HEK293T (cell line): ENCODE data around the gene HCAR1.
"Not testable (repeated sequence)": the region's sequence is repeated elsewhere in the genome, so short reads cannot be mapped to it uniquely, and the experiment has no call there.

Experiments used
- CTCF ChIA-PET: fragments of 350-600 bp; formaldehyde crosslinking; extraction: SDS; loops from one replicate; lab custom pipeline; 2021; ENCODE audit warnings: antibody characterized with exemption, inconsistent platforms; lab: Yijun Ruan, JAX
- POLR2A ChIA-PET: fragments of 350-600 bp; formaldehyde crosslinking; extraction: SDS; loops from one replicate; lab custom pipeline; 2020; ENCODE audit warnings: antibody characterized with exemption, inconsistent platforms; lab: Yijun Ruan, JAX
- DNase-seq: peaks from one replicate; pipeline ENCODE4 v3.0.0; 2012; ENCODE audit warnings: mixed read lengths; ENCODE audit errors: extremely low spot score
- BHLHE40 ChIP-seq: fragments of 450-650 bp; IDR thresholded peaks from 2 replicates; pipeline ENCODE4 v1.6.1; 2016; ENCODE audit warnings: mild to moderate bottlenecking, moderate library complexity, borderline replicate concordance
- CTBP1 ChIP-seq: fragments of 450-650 bp; IDR thresholded peaks from 2 replicates; pipeline ENCODE4 v1.6.1; 2016; ENCODE audit warnings: borderline replicate concordance
- ELF4 ChIP-seq: fragments of 450-650 bp; IDR thresholded peaks from 2 replicates; pipeline ENCODE4 v1.6.1; 2017; ENCODE audit warnings: antibody characterized with exemption
- FOXA1 ChIP-seq: fragments of 450-650 bp; IDR thresholded peaks from 2 replicates; pipeline ENCODE4 v1.6.1; 2016; ENCODE audit warnings: mild to moderate bottlenecking
- FOXK2 ChIP-seq: fragments of 450-650 bp; IDR thresholded peaks from 2 replicates; pipeline ENCODE4 v1.6.1; 2016; ENCODE audit warnings: mild to moderate bottlenecking
- FOXM1 ChIP-seq: fragments of 450-650 bp; IDR thresholded peaks from 2 replicates; pipeline ENCODE4 v1.6.1; 2017; ENCODE audit warnings: mild to moderate bottlenecking, borderline replicate concordance
- HDGF ChIP-seq: fragments of 450-650 bp; IDR thresholded peaks from 2 replicates; pipeline ENCODE4 v1.6.1; 2017; ENCODE audit warnings: antibody characterized with exemption, borderline replicate concordance
- L3MBTL2 ChIP-seq: fragments of 450-650 bp; conservative IDR thresholded peaks from 2 replicates; pipeline ENCODE4 v1.6.1; 2016; ENCODE audit warnings: mild to moderate bottlenecking
- LEF1 ChIP-seq: fragments of 450-650 bp; IDR thresholded peaks from 2 replicates; pipeline ENCODE4 v1.6.1; 2017; ENCODE audit warnings: mild to moderate bottlenecking, borderline replicate concordance
- NFRKB ChIP-seq: fragments of 450-650 bp; IDR thresholded peaks from 2 replicates; pipeline ENCODE4 v1.6.1; 2016; ENCODE audit warnings: mild to moderate bottlenecking, moderate library complexity
- PKNOX1 ChIP-seq: fragments of 450-650 bp; IDR thresholded peaks from 2 replicates; pipeline ENCODE4 v1.6.1; 2016
- SP1 ChIP-seq: fragments of 450-650 bp; IDR thresholded peaks from 2 replicates; pipeline ENCODE4 v1.6.1; 2017
- SUZ12 ChIP-seq: fragments of 450-650 bp; IDR thresholded peaks from 2 replicates; pipeline ENCODE4 v1.6.1; 2016; ENCODE audit warnings: mild to moderate bottlenecking
- TARDBP ChIP-seq: fragments of 450-650 bp; IDR thresholded peaks from 2 replicates; pipeline ENCODE4 v1.6.1; 2016
- ZNF384 ChIP-seq: fragments of 450-650 bp; IDR thresholded peaks from 2 replicates; pipeline ENCODE4 v1.6.1; 2016

HCAR1 gene

GRCh38 chr12:122696922-122697321 is 33.7 kb downstream of the HCAR1 start:
- CTCF ChIA-PET, POLR2A ChIA-PET, DNase-seq: not testable (repeated sequence)

GRCh38 chr12:122691566-122691965 is 39.1 kb downstream of the HCAR1 start:
- no peak for DNase-seq
- POLR2A ChIA-PET: no interaction called here
- CTCF ChIA-PET: interaction anchor here (0.6 kb wide), 1 partner anchor 102 kb away, joined by 3 read pairs; no protein-coding TSS in a partner anchor
- no peak for TF ChIP-seq BHLHE40
- no peak for TF ChIP-seq LEF1
- no peak for TF ChIP-seq ELF4

- DNase-seq: no peak
- TF ChIP-seq BHLHE40 (no peak), NFRKB (no peak), SP1 (no peak), L3MBTL2 (no peak), HDGF (no peak), SUZ12 (no peak), FOXA1 (no peak), ELF4 (no peak), TARDBP (no peak), FOXK2 (no peak), CTBP1 (no peak)
- POLR2A ChIA-PET: no interaction called here
- CTCF ChIA-PET: no interaction called here
These were observed 42.4 kb downstream of the HCAR1 start for GRCh38 chr12:122688291-122688690.

- TF ChIP-seq CTBP1 (no peak), FOXM1 (no peak), PKNOX1 (no peak), FOXK2 (no peak), SP1 (no peak), ELF4 (no peak), BHLHE40 (no peak), NFRKB (no peak), LEF1 (no peak)
- no peak for DNase-seq
- ChIA-PET CTCF (no interaction called here), POLR2A (no interaction called here)
These were observed 43.6 kb downstream of the HCAR1 start for GRCh38 chr12:122687086-122687485.

- ChIA-PET POLR2A (no interaction called here), CTCF (no interaction called here)
- TF ChIP-seq FOXM1 (no peak), CTBP1 (no peak), NFRKB (no peak), FOXK2 (no peak), ZNF384 (no peak), ELF4 (no peak), HDGF (no peak)
- DNase-seq: no peak
These were observed 44.1 kb downstream of the HCAR1 start for GRCh38 chr12:122686538-122686937.

GRCh38 chr12:122684297-122684813 is 46.3 kb downstream of the HCAR1 start:
- ChIA-PET CTCF (no interaction called here), POLR2A (no interaction called here)

GRCh38 chr12:122681814-122682213 is 48.8 kb downstream of the HCAR1 start:
- CTCF ChIA-PET: no interaction called here
- no peak for DNase-seq
- POLR2A ChIA-PET: no interaction called here
- TF ChIP-seq SP1: no peak
- no peak for TF ChIP-seq HDGF
- no peak for TF ChIP-seq FOXK2
- no peak for TF ChIP-seq PKNOX1
- no peak for TF ChIP-seq L3MBTL2
- no peak for TF ChIP-seq BHLHE40
- TF ChIP-seq SUZ12: no peak
- no peak for TF ChIP-seq ZNF384
- TF ChIP-seq FOXM1: no peak
- TF ChIP-seq FOXA1: no peak
- no peak for TF ChIP-seq ELF4
- no peak for TF ChIP-seq LEF1
- no peak for TF ChIP-seq TARDBP
- no peak for TF ChIP-seq NFRKB
- TF ChIP-seq CTBP1: no peak

More at GRCh38 chr12:122684297-122684813, 46.3 kb downstream of the HCAR1 start:
- DNase-seq: no peak
- TF ChIP-seq BHLHE40: no peak

- DNase-seq, POLR2A ChIA-PET, CTCF ChIA-PET: not testable (repeated sequence)
These were observed 49.7 kb downstream of the HCAR1 start for GRCh38 chr12:122680989-122681388.

GRCh38 chr12:122676781-122677180 is 53.9 kb downstream of the HCAR1 start:
- CTCF ChIA-PET: interaction anchor here (0.6 kb wide), 1 partner anchor 11 kb away, joined by 3 read pairs; no protein-coding TSS in a partner anchor
- POLR2A ChIA-PET: not testable (repeated sequence)

More at GRCh38 chr12:122676781-122677180, 53.9 kb downstream of the HCAR1 start:
- not testable (repeated sequence) for DNase-seq
